HL-60 (cell line): Measurements from ENCODE around the gene C7orf57.

Experiments used
- CTCF ChIP-seq: IDR thresholded peaks from one replicate; pipeline ENCODE4 v1.5.1; 2011; ENCODE audit warnings: low read length, control low read depth, inconsistent platforms; ENCODE audit not compliant: insufficient read depth
- POLR2AphosphoS5 ChIP-seq: IDR thresholded peaks from 2 replicates; pipeline ENCODE4 v1.6.1; 2012; ENCODE audit warnings: low read depth
- REST ChIP-seq: IDR thresholded peaks from 2 replicates; pipeline ENCODE4 v1.6.1; 2012; ENCODE audit warnings: low read depth; ENCODE audit not compliant: insufficient replicate concordance

DNA sequence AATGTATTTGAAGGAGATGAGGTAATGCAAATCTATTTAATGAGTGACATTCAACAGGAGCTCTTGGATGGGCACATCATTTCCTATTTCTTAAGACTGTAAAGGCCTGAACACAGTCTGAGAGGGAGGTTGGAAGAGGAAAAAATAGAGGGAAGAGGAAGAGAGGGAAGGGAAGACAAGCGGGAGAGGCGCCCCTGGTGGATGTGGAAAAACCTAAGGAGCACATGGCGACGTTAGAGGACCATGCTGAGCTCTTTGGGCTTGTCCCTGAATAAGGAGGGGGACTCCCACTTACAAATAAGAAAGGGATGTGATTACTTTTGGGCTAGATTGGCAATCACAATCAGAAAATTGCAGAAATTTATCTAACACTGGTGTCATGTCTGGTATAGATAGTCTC lies 26.1 kb upstream of the C7orf57 start:
- TF ChIP-seq CTCF: no peak
- no peak for TF ChIP-seq POLR2AphosphoS5
- TF ChIP-seq REST: no peak
